Bone marrow (tissue), 2 donors: ENCODE data around the gene DSN1.
"Not testable (repeated sequence)": the region's sequence is repeated elsewhere in the genome, so short reads cannot be mapped to it uniquely, and the experiment has no call there.

Experiments
- DNase-seq, 2 donors: peaks; one replicate each; lab custom pipeline; 2025; lab: John Stamatoyannopoulos, UW

Gene DSN1

GRCh38 chr20:36773597-36774390, at the start of gene DSN1:
TSS of gene DSN1 (minus strand) at chr20:36773763. CDS start at chr20:36771458, 2,305 bp downstream.
- DNase-seq = peak; percentile 96 to 99

- DNase-seq = no peak
Observed at GRCh38 chr20:36823121-36823520, 49.6 kb upstream of the DSN1 start.

- DNase-seq = no peak
Observed at GRCh38 chr20:36821964-36822437, 48.4 kb upstream of the DSN1 start.

GRCh38 chr20:36820928-36821327, 47.4 kb upstream of the DSN1 start:
- DNase-seq = no peak

GRCh38 chr20:36820073-36820472, 46.5 kb upstream of the DSN1 start:
- no peak for DNase-seq

GRCh38 chr20:36819659-36820058, 46.1 kb upstream of the DSN1 start:
- DNase-seq = no peak

- DNase-seq = no peak
Observed at GRCh38 chr20:36818861-36819260, 45.3 kb upstream of the DSN1 start.

- DNase-seq = no peak
Observed at GRCh38 chr20:36818185-36818584, 44.6 kb upstream of the DSN1 start.

GRCh38 chr20:36817496-36817895, 43.9 kb upstream of the DSN1 start:
- no peak for DNase-seq

- DNase-seq = no peak
Observed at GRCh38 chr20:36815454-36816091, 42.0 kb upstream of the DSN1 start.

- no peak for DNase-seq
Observed at GRCh38 chr20:36812594-36813463, 39.3 kb upstream of the DSN1 start.

- DNase-seq = peak; percentile 11 to 70
Observed at GRCh38 chr20:36808317-36809257, 35.0 kb upstream of the DSN1 start.

- no peak for DNase-seq
Observed at GRCh38 chr20:36806049-36806448, 32.5 kb upstream of the DSN1 start.

GRCh38 chr20:36805396-36805795, 31.8 kb upstream of the DSN1 start:
- DNase-seq = no peak

GRCh38 chr20:36804425-36804824, 30.9 kb upstream of the DSN1 start:
- DNase-seq = no peak

- no peak for DNase-seq
Observed at GRCh38 chr20:36802326-36803222, 29.0 kb upstream of the DSN1 start.

GRCh38 chr20:36800410-36800809, 26.8 kb upstream of the DSN1 start:
- no peak for DNase-seq

GRCh38 chr20:36799313-36799712, 25.8 kb upstream of the DSN1 start:
- DNase-seq = not testable (repeated sequence)

- DNase-seq = no peak
Observed at GRCh38 chr20:36796875-36797274, 23.3 kb upstream of the DSN1 start.

GRCh38 chr20:36796117-36796516, 22.6 kb upstream of the DSN1 start:
- no peak for DNase-seq
